Neural cell (in vitro differentiated cells): ENCODE data around the gene HOXD8.

ENCODE experiments used
- EP300 ChIP-seq: fragments of 450-650 bp; conservative IDR thresholded peaks from 2 replicates; pipeline ENCODE4 v1.6.1; 2014; ENCODE audit warnings: antibody characterized with exemption, mild to moderate bottlenecking, moderate library complexity; ENCODE audit not compliant: poor library complexity, severe bottlenecking
- EZH2 ChIP-seq: fragments of 200-600, 300-800 bp; shearing (Covaris generic), sonication (generic); IDR thresholded peaks from 2 replicates; pipeline ENCODE4 v1.6.1; 2014; ENCODE audit warnings: antibody characterized with exemption, low read length, borderline replicate concordance, mild to moderate bottlenecking; ENCODE audit not compliant: insufficient read depth, poor library complexity, severe bottlenecking
- POLR2AphosphoS5 ChIP-seq: IDR thresholded peaks from 2 replicates; pipeline ENCODE4 v1.6.1; 2012
- SMC3 ChIP-seq: fragments of 450-650 bp; conservative IDR thresholded peaks from 2 replicates; pipeline ENCODE4 v1.6.1; 2014; ENCODE audit warnings: antibody characterized with exemption, mild to moderate bottlenecking, moderate library complexity; ENCODE audit not compliant: poor library complexity
- TF ChIP-seq, protein P1 (sequence below): fragments of 450-650 bp; IDR thresholded peaks from 2 replicates; pipeline ENCODE4 v1.5.1; 2014; ENCODE audit warnings: antibody characterized with exemption, mild to moderate bottlenecking, moderate library complexity; ENCODE audit not compliant: poor library complexity, severe bottlenecking

DNA sequence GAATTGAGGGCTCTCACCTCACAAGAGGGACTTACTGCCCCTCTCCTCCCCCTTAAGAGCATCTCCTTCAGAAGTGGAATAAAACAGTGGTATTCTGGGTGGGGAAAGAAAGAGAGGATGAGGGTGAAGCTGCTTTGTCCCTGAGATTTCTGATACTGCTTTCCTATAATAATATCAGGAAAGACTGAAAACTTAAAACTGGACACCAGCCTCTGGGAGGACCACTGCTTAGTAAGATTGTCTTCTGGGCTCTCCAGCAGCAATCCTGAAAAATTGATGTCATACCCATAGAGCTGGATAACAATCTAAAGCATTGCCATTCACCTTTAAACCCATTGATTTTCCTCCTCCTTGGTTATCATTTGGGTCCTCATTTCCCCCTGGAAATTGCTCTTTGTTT is 17.1 kb downstream of the HOXD8 start:
- TF ChIP-seq, protein P1, sequence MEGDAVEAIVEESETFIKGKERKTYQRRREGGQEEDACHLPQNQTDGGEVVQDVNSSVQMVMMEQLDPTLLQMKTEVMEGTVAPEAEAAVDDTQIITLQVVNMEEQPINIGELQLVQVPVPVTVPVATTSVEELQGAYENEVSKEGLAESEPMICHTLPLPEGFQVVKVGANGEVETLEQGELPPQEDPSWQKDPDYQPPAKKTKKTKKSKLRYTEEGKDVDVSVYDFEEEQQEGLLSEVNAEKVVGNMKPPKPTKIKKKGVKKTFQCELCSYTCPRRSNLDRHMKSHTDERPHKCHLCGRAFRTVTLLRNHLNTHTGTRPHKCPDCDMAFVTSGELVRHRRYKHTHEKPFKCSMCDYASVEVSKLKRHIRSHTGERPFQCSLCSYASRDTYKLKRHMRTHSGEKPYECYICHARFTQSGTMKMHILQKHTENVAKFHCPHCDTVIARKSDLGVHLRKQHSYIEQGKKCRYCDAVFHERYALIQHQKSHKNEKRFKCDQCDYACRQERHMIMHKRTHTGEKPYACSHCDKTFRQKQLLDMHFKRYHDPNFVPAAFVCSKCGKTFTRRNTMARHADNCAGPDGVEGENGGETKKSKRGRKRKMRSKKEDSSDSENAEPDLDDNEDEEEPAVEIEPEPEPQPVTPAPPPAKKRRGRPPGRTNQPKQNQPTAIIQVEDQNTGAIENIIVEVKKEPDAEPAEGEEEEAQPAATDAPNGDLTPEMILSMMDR = no peak
- TF ChIP-seq SMC3 (no peak), EZH2 (no peak), EP300 (no peak), POLR2AphosphoS5 (no peak)
